Breast epithelium (tissue), 4 donors: Measurements from ENCODE around the gene ALK. TPM values are rescaled to one million over a fixed set of nuclear protein-coding genes. Genes with fewer than 3 reads are reported as not detected.

Source experiments
- DNase-seq, 2 donors: peaks; one replicate each; pipeline ENCODE4 v3.0.0-alpha.2; 2019; ENCODE audit warnings: low spot score in 2 of 2
- H3K27ac ChIP-seq, 2 donors: fragments of 200-600 bp; sonication (generic) in 1 of 2; one replicate each; pipeline ENCODE4 v1.5.1; 2016 to 2019; ENCODE audit warnings: mild to moderate bottlenecking in 1 of 2
- H3K27me3 ChIP-seq, 2 donors: fragments of 200-600 bp; sonication (generic) in 1 of 2; one replicate each; pipeline versions ENCODE4 v1.5.1 to v1.6.0; 2017 to 2019; ENCODE audit warnings: control low read depth in 1 of 2, mild to moderate bottlenecking in 1 of 2
- H3K36me3 ChIP-seq: fragments of 200-600 bp; one replicate; pipeline ENCODE4 v1.5.1; 2019
- H3K4me1 ChIP-seq, 2 donors: fragments of 200-600 bp; sonication (generic); one replicate each; pipeline ENCODE4 v1.5.1; 2016 to 2019; ENCODE audit warnings: control low read depth in 1 of 2
- H3K4me3 ChIP-seq, 3 donors: fragments of 200-600 bp; sonication (generic); 1 replicate in 2 of 3; 2 replicates in 1 of 3; pipeline ENCODE4 v1.5.1; 2016 to 2019; ENCODE audit warnings: mild to moderate bottlenecking in 3 of 3, moderate library complexity in 2 of 3
- H3K9me3 ChIP-seq, 2 donors: fragments of 200-600 bp; sonication (generic) in 1 of 2; one replicate each; pipeline ENCODE4 v1.5.1; 2016 to 2019; ENCODE audit warnings: control low read depth in 1 of 2
- CTCF ChIP-seq, 3 donors: fragments of 450-650 bp; IDR thresholded peaks; one replicate each; pipeline ENCODE4 v1.5.1; 2016 to 2017; ENCODE audit warnings: antibody characterized with exemption in 3 of 3, mild to moderate bottlenecking in 3 of 3, moderate library complexity in 3 of 3
- POLR2A ChIP-seq: fragments of 450-650 bp; IDR thresholded peaks from one replicate; pipeline ENCODE4 v1.6.1; 2016; ENCODE audit warnings: antibody characterized with exemption, mild to moderate bottlenecking, moderate library complexity
- POLR2AphosphoS5 ChIP-seq, 3 donors: sonication (generic); formaldehyde crosslinking; IDR thresholded peaks; one replicate each; pipeline ENCODE4 v1.6.1; 2017; ENCODE audit warnings: antibody characterized with exemption in 3 of 3
- intact Hi-C: fragments of 100-400 bp; cut with DNase I; formaldehyde crosslinking; loops from one replicate; pipeline ENCODE4 v1.15.1; 2023; ENCODE audit warnings: low total_unique reads
- total RNA-seq, 3 donors: library from RNA; depleted of rRNA; stranded (reverse); fragments of >200 nt; gene quantifications; one replicate each; pipeline ENCODE4 v1.1.0, GENCODE V29; 2016

The ALK gene
- total RNA-seq, 3 donors from 2014 or later, result 0.33 to 5.6 (median 0.64) TPM

- no peak for DNase-seq
- TF ChIP-seq POLR2AphosphoS5 (IDR thresholded peaks at IDR 0.05) (no peak), POLR2A (no peak), CTCF (IDR thresholded peaks at IDR 0.05) (no peak)
- H3K27ac ChIP-seq, result no peak overlapping the region
- no peaks in the 10 kb centered on the region for H3K27me3 ChIP-seq
- intact Hi-C loops, result no loop called here
- H3K36me3 ChIP-seq, result no peaks in the 10 kb centered on the region
- H3K4me3 ChIP-seq, result no peak overlapping the region
- H3K9me3 ChIP-seq, result no peaks in the 10 kb centered on the region
- no peaks in the 10 kb centered on the region for H3K4me1 ChIP-seq
Observed at GRCh38 chr2:29193111-29193510, 728.3 kb downstream of the ALK start.

- Histone ChIP-seq H3K27ac (no peak overlapping the region), H3K36me3 (no peaks in the 10 kb centered on the region), H3K9me3 (no peaks in the 10 kb centered on the region), H3K4me3 (no peak overlapping the region), H3K27me3 (no peaks in the 10 kb centered on the region), H3K4me1 (no peaks in the 10 kb centered on the region)
- no peak for DNase-seq
- intact Hi-C loops, result no loop called here
- TF ChIP-seq CTCF (IDR thresholded peaks at IDR 0.05) (no peak), POLR2AphosphoS5 (IDR thresholded peaks at IDR 0.05) (no peak), POLR2A (no peak)
Observed at GRCh38 chr2:29192526-29192925, 728.9 kb downstream of the ALK start.

- Histone ChIP-seq H3K36me3 (no peaks in the 10 kb centered on the region), H3K9me3 (no peaks in the 10 kb centered on the region), H3K4me3 (no peak overlapping the region), H3K4me1 (no peaks in the 10 kb centered on the region), H3K27me3 (no peaks in the 10 kb centered on the region), H3K27ac (no peak overlapping the region)
- no peak for TF ChIP-seq POLR2AphosphoS5 (IDR thresholded peaks at IDR 0.05)
- no peak for TF ChIP-seq POLR2A
- no peak for TF ChIP-seq CTCF (IDR thresholded peaks at IDR 0.05)
- DNase-seq, result no peak
- intact Hi-C loops, result no loop called here
Observed at GRCh38 chr2:29191817-29192216, 729.6 kb downstream of the ALK start.

GRCh38 chr2:29189052-29189451 is 732.3 kb downstream of the ALK start:
- H3K27ac ChIP-seq, result no peak overlapping the region
- no peaks in the 10 kb centered on the region for H3K4me1 ChIP-seq
- H3K9me3 ChIP-seq, result no peaks in the 10 kb centered on the region
- intact Hi-C loops, result no loop called here
- no peak overlapping the region for H3K4me3 ChIP-seq
- H3K36me3 ChIP-seq, result no peaks in the 10 kb centered on the region
- TF ChIP-seq POLR2A, result no peak
- TF ChIP-seq POLR2AphosphoS5 (IDR thresholded peaks at IDR 0.05), result no peak
- no peak for TF ChIP-seq CTCF (IDR thresholded peaks at IDR 0.05)
- no peaks in the 10 kb centered on the region for H3K27me3 ChIP-seq
- no peak for DNase-seq

- DNase-seq, result no peak
Observed at GRCh38 chr2:29187926-29188325, 733.5 kb downstream of the ALK start.

More at GRCh38 chr2:29187926-29188325, 733.5 kb downstream of the ALK start:
- intact Hi-C loops, result no loop called here
- Histone ChIP-seq H3K9me3 (no peaks in the 10 kb centered on the region), H3K4me3 (no peak overlapping the region), H3K36me3 (no peaks in the 10 kb centered on the region), H3K27ac (no peak overlapping the region), H3K4me1 (no peaks in the 10 kb centered on the region), H3K27me3 (no peaks in the 10 kb centered on the region)
- TF ChIP-seq CTCF (IDR thresholded peaks at IDR 0.05), result no peak
- TF ChIP-seq POLR2AphosphoS5 (IDR thresholded peaks at IDR 0.05), result no peak
- TF ChIP-seq POLR2A, result no peak
